ENCODE results near the gene PLCB1.
A peak's percentile ranks its signal among the peaks of the same experiment; 100 is the strongest.
"Not testable (repeated sequence)": the region's sequence is repeated elsewhere in the genome, so short reads cannot be mapped to it uniquely, and the experiment has no call there.

Gene PLCB1

GRCh38 chr20:8803941-8804340, 671.9 kb downstream of the PLCB1 start:
- DNase-seq: no peak

- DNase-seq: peak in 1 of 2 experiments; percentile 4
These were observed 673.8 kb downstream of the PLCB1 start for GRCh38 chr20:8805737-8806442.

- DNase-seq: no peak
These were observed 675.6 kb downstream of the PLCB1 start for GRCh38 chr20:8807480-8808201.

GRCh38 chr20:8808202-8808535, 676.1 kb downstream of the PLCB1 start:
- DNase-seq: no peak

- no peak for DNase-seq
These were observed 677.3 kb downstream of the PLCB1 start for GRCh38 chr20:8809107-8809953.

- no peak for DNase-seq
These were observed 679.9 kb downstream of the PLCB1 start for GRCh38 chr20:8811801-8812594.

GRCh38 chr20:8812817-8813216, 680.8 kb downstream of the PLCB1 start:
- no peak for DNase-seq

GRCh38 chr20:8815208-8815607, 683.1 kb downstream of the PLCB1 start:
- no peak for DNase-seq

- DNase-seq: no peak
These were observed 697.2 kb downstream of the PLCB1 start for GRCh38 chr20:8829256-8829655.

- DNase-seq: not testable (repeated sequence)
These were observed 702.2 kb downstream of the PLCB1 start for GRCh38 chr20:8834294-8834693.

GRCh38 chr20:8834851-8835250, 702.8 kb downstream of the PLCB1 start:
- DNase-seq: no peak

- DNase-seq: no peak
These were observed 705.3 kb downstream of the PLCB1 start for GRCh38 chr20:8837396-8837795.

GRCh38 chr20:8842525-8842924, 710.5 kb downstream of the PLCB1 start:
- DNase-seq: no peak

GRCh38 chr20:8844179-8844578, 712.1 kb downstream of the PLCB1 start:
- no peak for DNase-seq

GRCh38 chr20:8849990-8850389, 717.9 kb downstream of the PLCB1 start:
- DNase-seq: no peak

GRCh38 chr20:8851446-8851845, 719.4 kb downstream of the PLCB1 start:
- DNase-seq: no peak

GRCh38 chr20:8851919-8852318, 719.9 kb downstream of the PLCB1 start:
- DNase-seq: not testable (repeated sequence)

- not testable (repeated sequence) for DNase-seq
These were observed 721.1 kb downstream of the PLCB1 start for GRCh38 chr20:8853211-8853610.

- no peak for DNase-seq
These were observed 721.8 kb downstream of the PLCB1 start for GRCh38 chr20:8853805-8854338.

GRCh38 chr20:8854571-8854970, 722.5 kb downstream of the PLCB1 start:
- DNase-seq: no peak

GRCh38 chr20:8855315-8855714, 723.2 kb downstream of the PLCB1 start:
- no peak for DNase-seq

- no peak for DNase-seq
These were observed 724.6 kb downstream of the PLCB1 start for GRCh38 chr20:8856668-8857067.
